GM12878 (cell line): ENCODE measurements around the gene IFT88. TPM values are rescaled to one million over a fixed set of nuclear protein-coding genes. Genes with fewer than 3 reads are reported as not detected.

Experiments
- BRCA1 ChIP-seq: IDR thresholded peaks from 2 replicates; pipeline ENCODE4 v1.6.1; 2011; ENCODE audit warnings: low read depth, low read length, improper control_type of control experiment
- CBX3 ChIP-seq: fragments of 200-600 bp; sonication (generic); IDR thresholded peaks from 2 replicates; pipeline ENCODE4 v1.6.1; 2016; ENCODE audit warnings: low read depth, borderline replicate concordance
- EZH2 ChIP-seq: IDR thresholded peaks from 2 replicates; pipeline ENCODE4 v1.6.1; 2012; ENCODE audit warnings: low read depth, mild to moderate bottlenecking, control low read depth, inconsistent platforms, low read length, borderline replicate concordance; ENCODE audit not compliant: control insufficient read depth
- FOS ChIP-seq: IDR thresholded peaks from 3 replicates; pipeline ENCODE4 v1.6.1; 2011; ENCODE audit warnings: borderline replicate concordance; ENCODE audit not compliant: insufficient read length; ENCODE audit errors: extremely low read depth
- IRF4 ChIP-seq: IDR thresholded peaks from 2 replicates; pipeline ENCODE4 v1.6.1; 2011; ENCODE audit warnings: low read depth, low read length
- JUNB ChIP-seq: IDR thresholded peaks from 2 replicates; pipeline ENCODE4 v1.6.1; 2016; ENCODE audit warnings: antibody characterized with exemption, mild to moderate bottlenecking
- MYB ChIP-seq: fragments of 150-350 bp; IDR thresholded peaks from 2 replicates; pipeline ENCODE4 v1.6.1; 2014; ENCODE audit warnings: mild to moderate bottlenecking, low read depth, low read length, borderline replicate concordance
- NR2C2 ChIP-seq: IDR thresholded peaks from 2 replicates; pipeline ENCODE4 v1.6.1; 2011; ENCODE audit warnings: borderline replicate concordance, low read depth; ENCODE audit not compliant: control insufficient read depth, insufficient read length
- NR2F1 ChIP-seq: fragments of 450-650 bp; conservative IDR thresholded peaks from 2 replicates; pipeline ENCODE4 v1.6.1; 2017; ENCODE audit warnings: mild to moderate bottlenecking
- PRDM15 ChIP-seq: fragments of 450-650 bp; formaldehyde crosslinking; IDR thresholded peaks from 2 replicates; pipeline ENCODE4 v1.4.0; 2020; ENCODE audit warnings: mild to moderate bottlenecking, moderate library complexity
- RAD21 ChIP-seq: IDR thresholded peaks from 2 replicates; pipeline ENCODE4 v1.6.1; 2011; ENCODE audit warnings: mild to moderate bottlenecking, low read depth, low read length, moderate library complexity; ENCODE audit not compliant: insufficient read depth
- RBBP5 ChIP-seq: fragments of 200-600 bp; sonication (generic); conservative IDR thresholded peaks from 2 replicates; pipeline ENCODE4 v1.6.1; 2016
- SIN3A ChIP-seq: IDR thresholded peaks from 2 replicates; pipeline ENCODE4 v1.6.1; 2012; ENCODE audit warnings: low read depth, low read length, improper control_type of control experiment
- TCF12 ChIP-seq: IDR thresholded peaks from 2 replicates; pipeline ENCODE4 v1.6.1; 2011; ENCODE audit warnings: low read depth, mild to moderate bottlenecking, low read length
- YBX1 ChIP-seq: fragments of 450-650 bp; IDR thresholded peaks from 2 replicates; pipeline ENCODE4 v1.6.1; 2016; ENCODE audit warnings: antibody characterized with exemption
- ZNF384 ChIP-seq: IDR thresholded peaks from 2 replicates; pipeline ENCODE4 v1.6.1; 2012; ENCODE audit warnings: low read depth, mild to moderate bottlenecking, low read length, improper control_type of control experiment, borderline replicate concordance
- ZSCAN29 ChIP-seq: fragments of 450-650 bp; IDR thresholded peaks from 2 replicates; pipeline ENCODE4 v1.6.1; 2017; ENCODE audit warnings: mild to moderate bottlenecking, moderate library complexity
- polyA plus RNA-seq, 11 experiments: library from polyadenylated mRNA; depleted of rRNA in 4 of 11; unstranded in 6 of 11; stranded (reverse) in 5 of 11; fragments of >200 nt; fragmentation: Nextera tagmentation in 4 of 11; fragmentation: Illumina TruSeq in 1 of 11; extraction: Ambion mirVana in 4 of 11; extraction: Trizol in 1 of 11; gene quantifications; 1 replicate in 1 of 11; 2 replicates in 10 of 11; pipeline versions ENCODE4 v1.2.1 to v1.2.3, GENCODE V29; 2011 to 2016; ENCODE audit warnings: inconsistent platforms in 2 of 11, missing spikeins in 2 of 11, low read depth in 1 of 11
- total RNA-seq, 4 experiments: library from RNA; depleted of rRNA in 3 of 4; stranded (reverse); fragments of >200 nt in 3 of 4; fragmentation: Illumina TruSeq in 1 of 4; extraction: Trizol in 1 of 4; gene quantifications; 2 replicates each; pipeline versions ENCODE4 v1.2.1 to v1.2.3, GENCODE V29; 2013 to 2021
- TF ChIP-seq, protein P1 (sequence below): fragments of 450-650 bp; IDR thresholded peaks from 2 replicates; pipeline ENCODE4 v1.6.1; 2017; ENCODE audit warnings: mild to moderate bottlenecking, moderate library complexity
- TF ChIP-seq, protein P2 (sequence below): fragments of 450-650 bp; formaldehyde crosslinking; IDR thresholded peaks from 2 replicates; pipeline ENCODE4 v1.4.0; 2022; ENCODE audit warnings: mild to moderate bottlenecking, moderate library complexity

Gene IFT88
- total and polyA plus RNA-seq, 10 of the 15 experiments (the other 5 are each of a cell fraction or from before 2014, with no cell fraction given), result 2.9 to 5.6 (median 4.1) TPM

- TF ChIP-seq, protein P1, sequence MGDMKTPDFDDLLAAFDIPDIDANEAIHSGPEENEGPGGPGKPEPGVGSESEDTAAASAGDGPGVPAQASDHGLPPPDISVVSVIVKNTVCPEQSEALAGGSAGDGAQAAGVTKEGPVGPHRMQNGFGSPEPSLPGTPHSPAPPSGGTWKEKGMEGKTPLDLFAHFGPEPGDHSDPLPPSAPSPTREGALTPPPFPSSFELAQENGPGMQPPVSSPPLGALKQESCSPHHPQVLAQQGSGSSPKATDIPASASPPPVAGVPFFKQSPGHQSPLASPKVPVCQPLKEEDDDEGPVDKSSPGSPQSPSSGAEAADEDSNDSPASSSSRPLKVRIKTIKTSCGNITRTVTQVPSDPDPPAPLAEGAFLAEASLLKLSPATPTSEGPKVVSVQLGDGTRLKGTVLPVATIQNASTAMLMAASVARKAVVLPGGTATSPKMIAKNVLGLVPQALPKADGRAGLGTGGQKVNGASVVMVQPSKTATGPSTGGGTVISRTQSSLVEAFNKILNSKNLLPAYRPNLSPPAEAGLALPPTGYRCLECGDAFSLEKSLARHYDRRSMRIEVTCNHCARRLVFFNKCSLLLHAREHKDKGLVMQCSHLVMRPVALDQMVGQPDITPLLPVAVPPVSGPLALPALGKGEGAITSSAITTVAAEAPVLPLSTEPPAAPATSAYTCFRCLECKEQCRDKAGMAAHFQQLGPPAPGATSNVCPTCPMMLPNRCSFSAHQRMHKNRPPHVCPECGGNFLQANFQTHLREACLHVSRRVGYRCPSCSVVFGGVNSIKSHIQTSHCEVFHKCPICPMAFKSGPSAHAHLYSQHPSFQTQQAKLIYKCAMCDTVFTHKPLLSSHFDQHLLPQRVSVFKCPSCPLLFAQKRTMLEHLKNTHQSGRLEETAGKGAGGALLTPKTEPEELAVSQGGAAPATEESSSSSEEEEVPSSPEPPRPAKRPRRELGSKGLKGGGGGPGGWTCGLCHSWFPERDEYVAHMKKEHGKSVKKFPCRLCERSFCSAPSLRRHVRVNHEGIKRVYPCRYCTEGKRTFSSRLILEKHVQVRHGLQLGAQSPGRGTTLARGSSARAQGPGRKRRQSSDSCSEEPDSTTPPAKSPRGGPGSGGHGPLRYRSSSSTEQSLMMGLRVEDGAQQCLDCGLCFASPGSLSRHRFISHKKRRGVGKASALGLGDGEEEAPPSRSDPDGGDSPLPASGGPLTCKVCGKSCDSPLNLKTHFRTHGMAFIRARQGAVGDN, result peak; percentile 73
- TF ChIP-seq MYB (no peak), FOS (no peak), TCF12 (no peak), BRCA1 (no peak), YBX1 (no peak), EZH2 (no peak), IRF4 (no peak), RBBP5 (no peak), RAD21 (no peak), JUNB (no peak), SIN3A (peak; percentile 91), PRDM15 (no peak), NR2C2 (no peak), ZNF384 (no peak), CBX3 (no peak), NR2F1 (no peak), ZSCAN29 (no peak)
- TF ChIP-seq, protein P2, sequence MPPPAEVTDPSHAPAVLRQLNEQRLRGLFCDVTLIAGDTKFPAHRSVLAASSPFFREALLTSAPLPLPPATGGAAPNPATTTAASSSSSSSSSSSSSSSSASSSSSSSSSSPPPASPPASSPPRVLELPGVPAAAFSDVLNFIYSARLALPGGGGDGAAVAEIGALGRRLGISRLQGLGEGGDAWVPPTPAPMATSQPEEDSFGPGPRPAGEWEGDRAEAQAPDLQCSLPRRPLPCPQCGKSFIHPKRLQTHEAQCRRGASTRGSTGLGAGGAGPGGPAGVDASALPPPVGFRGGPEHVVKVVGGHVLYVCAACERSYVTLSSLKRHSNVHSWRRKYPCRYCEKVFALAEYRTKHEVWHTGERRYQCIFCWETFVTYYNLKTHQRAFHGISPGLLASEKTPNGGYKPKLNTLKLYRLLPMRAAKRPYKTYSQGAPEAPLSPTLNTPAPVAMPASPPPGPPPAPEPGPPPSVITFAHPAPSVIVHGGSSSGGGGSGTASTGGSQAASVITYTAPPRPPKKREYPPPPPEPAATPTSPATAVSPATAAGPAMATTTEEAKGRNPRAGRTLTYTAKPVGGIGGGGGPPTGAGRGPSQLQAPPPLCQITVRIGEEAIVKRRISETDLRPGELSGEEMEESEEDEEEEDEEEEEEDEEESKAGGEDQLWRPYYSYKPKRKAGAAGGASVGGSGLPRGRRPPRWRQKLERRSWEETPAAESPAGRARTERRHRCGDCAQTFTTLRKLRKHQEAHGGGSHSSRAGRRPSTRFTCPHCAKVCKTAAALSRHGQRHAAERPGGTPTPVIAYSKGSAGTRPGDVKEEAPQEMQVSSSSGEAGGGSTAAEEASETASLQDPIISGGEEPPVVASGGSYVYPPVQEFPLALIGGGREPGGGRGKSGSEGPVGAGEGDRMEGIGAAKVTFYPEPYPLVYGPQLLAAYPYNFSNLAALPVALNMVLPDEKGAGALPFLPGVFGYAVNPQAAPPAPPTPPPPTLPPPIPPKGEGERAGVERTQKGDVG, result no peak
These were observed at the start of gene IFT88 (continued) for GRCh38 chr13:20566898-20567874.
